Activated T-helper 17 cell treated with anti-CD3 and anti-CD28 coated beads, Interleukin-2, amount 50 U/mL, for 72 hours (primary cell): ENCODE measurements around the gene FAM124A. TPM values are rescaled to one million over a fixed set of nuclear protein-coding genes. Genes with fewer than 3 reads are reported as not detected.
A peak's percentile ranks its signal among the peaks of the same experiment; 100 is the strongest.
"Not testable (repeated sequence)": the region's sequence is repeated elsewhere in the genome, so short reads cannot be mapped to it uniquely, and the experiment has no call there.

Experiments
- ATAC-seq: fragments of 150-1000 bp; cut with Tn5 transposase; replicated peaks from 2 replicates; pipeline ENCODE4 v1.10.0; 2021; ENCODE audit warnings: mild to moderate bottlenecking, moderate library complexity
- H3K27ac Mint-ChIP-seq: one replicate; pipeline ENCODE4 v1.8.0; 2022; ENCODE audit warnings: mixed read lengths
- H3K27me3 Mint-ChIP-seq: one replicate; pipeline ENCODE4 v1.8.0; 2022; ENCODE audit warnings: mixed read lengths
- H3K36me3 Mint-ChIP-seq: one replicate; pipeline ENCODE4 v1.8.0; 2022; ENCODE audit warnings: low read depth, mild to moderate bottlenecking, mixed read lengths
- H3K4me1 Mint-ChIP-seq: one replicate; pipeline ENCODE4 v1.8.0; 2022; ENCODE audit warnings: mixed read lengths
- H3K4me3 Mint-ChIP-seq: one replicate; pipeline ENCODE4 v1.8.0; 2022; ENCODE audit warnings: mild to moderate bottlenecking, mixed read lengths
- H3K9me3 Mint-ChIP-seq: one replicate; pipeline ENCODE4 v1.8.0; 2022; ENCODE audit warnings: mixed read lengths
- total RNA-seq, 2 donors: library from RNA; stranded (reverse); gene quantifications; one replicate each; pipeline ENCODE4 v1.2.3, GENCODE V29; 2022

Gene FAM124A
- total RNA-seq, 2 donors from 2014 or later, result 0.43 to 1.2 TPM

DNA sequence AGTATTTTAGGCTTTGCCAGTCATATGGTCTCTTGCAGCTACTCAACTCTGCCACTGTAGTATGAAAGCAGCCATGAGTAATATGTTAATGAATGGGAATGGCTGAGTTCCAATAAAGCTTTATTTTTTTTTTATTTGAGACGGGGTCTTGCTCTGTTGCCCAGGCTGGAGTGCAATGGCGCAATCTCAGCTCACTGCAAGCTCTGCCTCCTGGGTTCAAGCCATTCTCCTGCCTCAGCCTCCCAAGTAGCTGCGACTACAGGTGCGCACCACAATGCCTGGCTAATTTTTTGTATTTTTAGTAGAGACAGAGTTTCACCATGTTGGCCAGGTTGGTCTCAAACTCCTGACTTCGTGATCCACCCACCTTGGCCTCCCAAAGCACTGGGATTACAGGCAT is 60.7 kb downstream of the FAM124A start:
- H3K9me3 Mint-ChIP-seq, H3K27ac Mint-ChIP-seq, H3K27me3 Mint-ChIP-seq, H3K4me1 Mint-ChIP-seq, H3K36me3 Mint-ChIP-seq, H3K4me3 Mint-ChIP-seq: not testable (repeated sequence)
- peak; percentile 31 for ATAC-seq

DNA sequence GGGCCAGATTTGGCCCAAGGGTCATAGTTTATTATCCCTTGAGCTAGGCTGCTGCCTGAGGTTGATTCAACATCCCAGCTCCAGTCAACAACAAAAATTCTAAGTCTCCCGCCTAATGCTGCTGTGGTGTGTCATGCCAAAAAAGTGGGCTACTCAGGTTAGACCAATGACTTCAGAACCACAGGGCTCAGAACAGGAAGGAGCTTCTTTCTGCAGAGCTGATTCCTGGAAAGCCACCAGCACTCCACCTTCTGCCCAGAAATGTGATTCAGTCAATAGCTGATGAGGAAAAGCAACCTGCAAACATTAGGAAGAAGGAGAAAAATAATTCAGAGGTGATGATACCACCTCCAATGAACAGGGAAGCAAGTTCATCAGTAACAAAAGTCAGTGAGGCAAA is 61.2 kb downstream of the FAM124A start:
- Mint-ChIP-seq H3K36me3 (no peaks in the 10 kb centered on the region), H3K27ac (no peak overlapping the region), H3K27me3 (peaks cover 3% of the 10 kb centered on the region), H3K4me1 (no peaks in the 10 kb centered on the region), H3K9me3 (no peaks in the 10 kb centered on the region), H3K4me3 (no peak overlapping the region)
- peak; percentile 35 for ATAC-seq

DNA sequence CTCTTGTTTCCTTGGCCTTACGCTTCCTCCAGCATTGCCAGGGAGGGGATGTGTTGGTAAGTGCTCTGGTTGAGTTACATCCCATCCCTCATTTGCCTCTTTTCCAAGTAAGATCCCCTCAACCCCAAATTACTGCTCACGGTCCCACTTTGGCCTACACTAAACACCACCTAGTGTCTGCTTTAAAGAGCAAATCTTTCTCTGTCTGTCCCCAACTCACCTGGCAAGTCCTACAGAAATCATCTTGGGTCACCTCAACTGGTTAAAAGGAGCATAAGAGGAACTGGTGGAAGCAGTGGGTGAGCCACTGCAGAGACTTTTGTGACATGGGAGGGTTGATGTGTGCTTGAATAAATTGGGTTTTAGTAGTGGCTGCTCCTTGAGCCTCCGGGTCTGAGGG is 62.1 kb downstream of the FAM124A start:
- Mint-ChIP-seq H3K36me3 (no peaks in the 10 kb centered on the region), H3K27me3 (peaks cover 3% of the 10 kb centered on the region), H3K4me3 (no peak overlapping the region), H3K9me3 (no peaks in the 10 kb centered on the region), H3K27ac (no peak overlapping the region), H3K4me1 (no peaks in the 10 kb centered on the region)
- ATAC-seq, result no peak

DNA sequence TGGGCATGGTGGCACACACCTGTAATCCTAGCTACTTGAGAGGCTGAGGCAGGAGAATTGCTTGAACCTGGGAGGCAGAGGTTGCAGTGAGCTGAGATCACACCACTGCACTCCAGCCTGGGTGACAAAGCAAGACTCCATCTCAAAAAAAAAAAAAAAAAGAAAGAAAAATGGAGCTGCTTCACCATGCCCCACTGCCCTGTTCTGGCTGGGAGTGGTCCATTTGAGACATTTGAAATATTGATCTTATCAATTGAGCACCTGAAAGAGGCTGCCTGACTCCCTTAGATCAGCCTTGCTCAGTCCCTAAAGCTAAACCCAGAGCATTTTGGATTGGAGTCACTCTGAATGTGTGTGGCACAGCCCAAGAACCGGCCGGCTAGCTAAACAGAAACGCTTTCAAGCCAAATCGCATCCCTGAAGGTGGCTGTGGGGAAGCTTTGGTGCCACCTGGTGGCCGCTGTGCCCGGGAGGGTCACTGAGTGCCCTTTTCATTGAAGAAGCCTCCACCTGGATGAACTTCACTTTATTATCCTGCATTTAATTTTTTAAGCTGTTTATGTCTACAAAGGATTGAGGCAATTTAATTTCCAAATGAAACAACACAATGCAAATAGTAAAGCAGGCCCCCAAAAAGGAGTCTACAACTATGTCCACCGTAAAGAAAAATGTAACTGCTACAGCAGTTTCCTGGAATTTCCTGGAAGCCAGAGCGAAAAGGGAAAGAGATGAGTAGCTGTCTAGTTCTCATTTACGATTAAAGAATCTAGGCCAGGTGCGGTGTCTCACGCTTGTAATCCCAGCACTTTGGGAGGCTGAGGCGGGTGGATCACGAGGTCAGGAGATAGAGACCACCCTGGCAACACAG is 64.2 kb downstream of the FAM124A start:
- no peak overlapping the region for H3K4me3 Mint-ChIP-seq
- no peaks in the 10 kb centered on the region for H3K27me3 Mint-ChIP-seq
- H3K36me3 Mint-ChIP-seq, result no peaks in the 10 kb centered on the region
- ATAC-seq, result peak; percentile 85
- no peak overlapping the region for H3K27ac Mint-ChIP-seq
- no peaks in the 10 kb centered on the region for H3K9me3 Mint-ChIP-seq
- no peaks in the 10 kb centered on the region for H3K4me1 Mint-ChIP-seq

DNA sequence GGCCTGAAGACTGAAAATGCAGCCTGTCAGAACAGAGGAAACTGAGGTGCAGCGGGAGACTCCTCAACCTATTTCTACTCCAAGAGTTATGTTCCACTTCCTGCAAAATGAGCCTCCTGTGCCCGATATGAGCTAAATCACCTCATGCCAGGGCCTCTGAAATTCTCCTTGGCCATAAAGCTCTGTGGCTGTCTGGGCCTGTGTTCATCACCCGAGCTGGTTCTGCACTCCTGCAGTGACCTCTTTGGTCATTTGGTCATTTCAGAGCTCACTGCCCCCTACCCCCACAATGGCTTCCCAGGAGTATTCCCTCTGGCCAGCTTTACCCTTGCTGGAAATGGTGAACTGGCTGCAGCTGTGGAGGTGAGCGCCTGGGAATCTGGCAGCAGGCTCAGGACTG is 65.6 kb downstream of the FAM124A start:
- Mint-ChIP-seq H3K27ac (no peak overlapping the region), H3K27me3 (no peaks in the 10 kb centered on the region), H3K36me3 (no peaks in the 10 kb centered on the region), H3K4me1 (no peaks in the 10 kb centered on the region), H3K4me3 (no peak overlapping the region), H3K9me3 (no peaks in the 10 kb centered on the region)
- ATAC-seq, result no peak

DNA sequence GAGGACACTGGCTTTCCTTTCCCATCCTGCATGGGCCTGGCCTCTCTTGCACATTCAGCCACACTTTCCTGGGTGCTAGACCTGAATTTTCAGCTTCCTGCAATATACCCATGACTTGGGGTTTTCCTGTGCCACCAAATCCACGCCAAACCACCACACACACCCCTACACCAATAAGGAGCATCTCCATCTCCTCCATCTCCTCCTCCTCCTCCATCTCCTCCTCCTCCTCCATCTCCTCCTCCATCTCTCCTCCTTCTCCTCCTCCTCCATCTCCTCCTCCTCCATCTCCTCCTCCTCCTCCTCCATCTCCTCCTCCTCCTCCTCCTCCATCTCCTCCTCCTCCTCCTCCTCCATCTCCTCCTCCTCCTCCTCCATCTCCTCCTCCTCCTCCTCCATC is 66.1 kb downstream of the FAM124A start:
- not testable (repeated sequence) for ATAC-seq, H3K27me3 Mint-ChIP-seq, H3K4me3 Mint-ChIP-seq, H3K4me1 Mint-ChIP-seq, H3K9me3 Mint-ChIP-seq, H3K36me3 Mint-ChIP-seq, H3K27ac Mint-ChIP-seq

DNA sequence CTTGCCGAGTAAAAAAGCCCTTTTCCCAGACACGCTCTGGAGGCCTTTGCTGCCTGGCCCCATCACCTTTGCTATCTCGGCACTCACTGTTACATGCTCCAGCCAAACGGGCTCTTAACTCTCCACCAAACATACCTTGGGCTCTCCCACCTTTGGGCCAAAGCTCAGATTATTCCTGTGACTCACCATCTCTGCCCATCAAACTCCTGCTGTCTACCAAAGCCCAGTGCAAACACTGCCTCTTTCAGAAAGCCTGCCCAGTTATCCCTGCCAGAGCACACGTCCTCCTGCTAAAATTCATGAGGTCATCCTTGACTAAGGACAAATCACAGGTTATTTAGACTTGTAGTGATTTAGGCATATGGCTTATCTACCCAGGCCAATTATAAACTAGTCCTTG is 69.1 kb downstream of the FAM124A start:
- H3K36me3 Mint-ChIP-seq, result no peaks in the 10 kb centered on the region
- H3K9me3 Mint-ChIP-seq, result no peaks in the 10 kb centered on the region
- H3K4me1 Mint-ChIP-seq, result no peaks in the 10 kb centered on the region
- peaks cover 7% of the 10 kb centered on the region for H3K27me3 Mint-ChIP-seq
- no peak overlapping the region for H3K4me3 Mint-ChIP-seq
- H3K27ac Mint-ChIP-seq, result no peak overlapping the region
- ATAC-seq, result no peak

DNA sequence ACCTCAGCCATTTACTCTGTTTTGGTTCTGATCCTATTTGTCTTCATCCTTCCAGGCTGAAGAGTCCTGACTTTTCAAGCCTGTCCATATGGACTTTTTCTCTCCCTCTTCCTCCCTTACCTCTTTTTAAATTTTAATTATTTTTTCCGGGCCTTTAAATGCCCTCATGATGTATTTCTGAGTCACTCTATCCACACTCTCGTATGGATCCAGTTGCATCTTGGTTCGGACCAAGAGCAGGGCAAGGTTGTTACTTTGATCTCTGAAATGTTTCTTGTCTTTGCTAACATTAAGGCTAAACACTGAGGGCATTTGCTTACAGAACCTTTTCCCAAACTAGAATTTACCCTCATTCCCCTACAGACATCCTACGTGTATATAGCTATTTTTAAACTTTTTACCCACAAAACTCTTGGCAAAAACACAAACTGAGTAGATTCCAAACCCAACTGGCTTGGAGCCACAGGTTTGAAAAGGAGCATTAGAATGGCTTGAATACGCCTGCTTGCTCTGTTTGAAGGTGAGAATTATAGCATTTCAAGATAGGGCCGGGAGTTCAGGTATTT is 69.9 kb downstream of the FAM124A start:
- H3K27ac Mint-ChIP-seq, result no peak overlapping the region
- no peak overlapping the region for H3K4me3 Mint-ChIP-seq
- H3K27me3 Mint-ChIP-seq, result peaks cover 7% of the 10 kb centered on the region
- H3K9me3 Mint-ChIP-seq, result no peaks in the 10 kb centered on the region
- ATAC-seq, result no peak
- no peaks in the 10 kb centered on the region for H3K36me3 Mint-ChIP-seq
- no peaks in the 10 kb centered on the region for H3K4me1 Mint-ChIP-seq

DNA sequence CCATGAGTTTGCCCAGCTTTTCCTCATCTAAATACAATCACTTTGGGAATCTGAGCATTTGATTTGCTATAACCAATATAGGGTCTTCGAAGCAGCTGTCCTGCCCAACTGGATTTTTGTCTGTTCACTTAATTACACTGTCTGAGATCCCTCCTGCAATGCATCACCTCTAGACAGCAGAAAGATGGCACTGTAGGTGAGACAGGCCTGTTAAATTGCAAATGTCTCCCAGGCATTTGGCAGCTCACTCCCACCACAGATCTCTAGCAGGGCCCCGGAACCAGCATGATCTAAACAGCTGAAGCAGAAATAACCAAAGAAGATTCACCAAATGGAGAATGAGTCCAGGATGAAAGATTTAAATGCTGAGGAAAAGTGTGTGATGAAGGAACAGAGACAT is 75.4 kb downstream of the FAM124A start:
- H3K4me1 Mint-ChIP-seq, result no peaks in the 10 kb centered on the region
- H3K4me3 Mint-ChIP-seq, result no peak overlapping the region
- no peaks in the 10 kb centered on the region for H3K9me3 Mint-ChIP-seq
- H3K27me3 Mint-ChIP-seq, result peaks cover 15% of the 10 kb centered on the region
- H3K36me3 Mint-ChIP-seq, result no peaks in the 10 kb centered on the region
- H3K27ac Mint-ChIP-seq, result no peak overlapping the region
- no peak for ATAC-seq

DNA sequence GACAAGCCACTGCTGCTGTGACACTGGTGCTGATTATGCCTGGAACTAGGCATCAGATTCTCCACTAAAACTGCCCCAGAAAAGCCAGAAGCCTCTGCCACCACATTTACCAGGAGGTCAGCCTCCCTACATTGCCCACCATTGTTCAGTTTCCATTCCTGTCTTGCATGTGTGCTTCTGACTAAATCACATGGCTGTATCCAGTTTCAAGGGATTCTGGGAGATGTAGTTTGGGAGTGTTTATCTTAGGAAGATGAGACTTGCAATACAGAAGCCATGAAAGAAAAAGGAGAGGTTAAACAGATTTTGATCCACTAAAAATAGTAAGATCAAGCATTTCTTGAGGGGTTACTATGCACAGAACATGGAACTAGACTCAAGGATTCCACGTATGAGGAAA is 76.6 kb downstream of the FAM124A start:
- Mint-ChIP-seq H3K36me3 (no peaks in the 10 kb centered on the region), H3K4me3 (no peak overlapping the region), H3K27ac (no peak overlapping the region), H3K27me3 (peaks cover 12% of the 10 kb centered on the region), H3K4me1 (no peaks in the 10 kb centered on the region), H3K9me3 (no peaks in the 10 kb centered on the region)
- no peak for ATAC-seq

DNA sequence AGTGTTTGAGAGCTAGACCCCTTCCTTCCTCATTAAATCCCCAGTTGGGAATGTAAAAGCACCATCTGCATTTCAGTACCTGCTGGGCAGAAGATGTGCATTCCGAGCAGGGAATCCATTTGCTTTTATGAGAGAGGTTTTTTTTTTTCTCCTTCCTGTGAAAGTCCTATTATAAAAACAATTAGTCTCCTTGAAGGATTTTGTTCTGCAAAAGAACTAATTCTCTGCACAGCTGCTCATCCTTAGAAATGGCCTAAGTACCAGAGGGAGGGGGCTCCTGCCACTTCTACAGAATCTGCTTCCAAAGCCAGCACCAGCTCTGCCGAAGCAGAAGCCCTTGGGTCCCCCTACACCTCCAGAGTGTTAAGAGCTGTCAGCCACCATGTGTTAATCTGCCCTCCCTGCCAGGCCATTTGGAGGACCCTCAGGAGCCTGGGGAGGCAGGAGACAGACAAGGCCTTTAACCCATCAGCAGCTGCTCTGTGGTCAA is 80.9 kb downstream of the FAM124A start:
- no peak overlapping the region for H3K27ac Mint-ChIP-seq
- H3K4me3 Mint-ChIP-seq, result no peak overlapping the region
- peaks cover 11% of the 10 kb centered on the region for H3K27me3 Mint-ChIP-seq
- no peak for ATAC-seq
- H3K36me3 Mint-ChIP-seq, result no peaks in the 10 kb centered on the region
- no peaks in the 10 kb centered on the region for H3K9me3 Mint-ChIP-seq
- H3K4me1 Mint-ChIP-seq, result no peaks in the 10 kb centered on the region

DNA sequence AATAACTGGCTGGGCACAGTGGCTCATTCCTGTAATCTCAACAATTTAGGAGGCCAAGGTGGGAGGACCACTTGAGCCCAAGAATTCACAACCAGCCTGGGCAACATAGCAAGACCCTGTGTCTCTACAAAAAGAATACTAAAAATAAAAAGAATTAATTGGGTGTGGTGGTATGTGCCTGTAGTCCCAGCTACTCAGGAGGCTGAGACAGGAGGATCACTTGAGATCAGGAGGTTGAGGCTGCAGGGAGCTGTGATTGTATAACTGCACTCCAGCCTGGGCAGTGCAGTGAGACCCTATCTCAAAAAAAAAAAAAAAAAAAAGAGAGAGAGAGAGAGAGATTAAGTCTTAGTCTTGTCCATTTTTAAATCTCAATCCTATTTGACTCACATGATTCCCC is 81.7 kb downstream of the FAM124A start:
- H3K27ac Mint-ChIP-seq, result no peak overlapping the region
- H3K9me3 Mint-ChIP-seq, result no peaks in the 10 kb centered on the region
- peaks cover 13% of the 10 kb centered on the region for H3K27me3 Mint-ChIP-seq
- no peaks in the 10 kb centered on the region for H3K36me3 Mint-ChIP-seq
- no peak overlapping the region for H3K4me3 Mint-ChIP-seq
- no peak for ATAC-seq
- no peaks in the 10 kb centered on the region for H3K4me1 Mint-ChIP-seq

DNA sequence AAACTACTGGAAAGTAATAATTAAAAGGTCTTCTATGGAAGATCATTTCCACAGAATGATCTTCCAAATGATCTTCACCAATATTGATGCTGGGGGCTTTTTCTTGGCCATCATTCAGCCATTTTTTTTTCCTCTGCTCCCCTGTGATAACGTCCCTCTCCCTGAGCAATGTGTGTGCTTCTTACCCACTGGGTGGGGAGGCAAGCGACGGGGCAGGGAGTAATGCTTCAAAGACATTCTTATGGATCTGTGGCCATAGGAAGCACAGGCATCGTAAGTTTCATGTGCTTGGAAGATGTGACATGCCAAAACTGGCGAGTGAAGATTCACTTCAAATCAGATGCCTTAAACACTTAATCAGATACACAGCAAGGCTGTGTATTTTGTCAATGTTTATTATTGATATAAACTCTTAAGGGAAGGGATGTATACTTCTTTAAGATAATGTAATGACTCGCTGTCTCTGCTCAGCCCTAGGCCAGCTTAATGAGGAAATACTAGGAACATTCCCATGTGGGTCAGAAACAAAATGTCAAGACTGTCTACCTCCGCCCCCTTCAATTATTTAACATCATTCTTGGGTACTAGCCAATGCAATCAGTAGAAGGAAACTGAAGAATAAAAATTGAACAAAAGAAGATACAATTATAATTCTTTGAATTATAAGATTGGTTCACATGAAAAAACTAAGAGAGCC is 83.2 kb downstream of the FAM124A start:
- no peak for ATAC-seq
- H3K4me3 Mint-ChIP-seq, result no peak overlapping the region
- H3K36me3 Mint-ChIP-seq, result no peaks in the 10 kb centered on the region
- H3K9me3 Mint-ChIP-seq, result no peaks in the 10 kb centered on the region
- peaks cover 6% of the 10 kb centered on the region for H3K27me3 Mint-ChIP-seq
- no peak overlapping the region for H3K27ac Mint-ChIP-seq
- H3K4me1 Mint-ChIP-seq, result no peaks in the 10 kb centered on the region

DNA sequence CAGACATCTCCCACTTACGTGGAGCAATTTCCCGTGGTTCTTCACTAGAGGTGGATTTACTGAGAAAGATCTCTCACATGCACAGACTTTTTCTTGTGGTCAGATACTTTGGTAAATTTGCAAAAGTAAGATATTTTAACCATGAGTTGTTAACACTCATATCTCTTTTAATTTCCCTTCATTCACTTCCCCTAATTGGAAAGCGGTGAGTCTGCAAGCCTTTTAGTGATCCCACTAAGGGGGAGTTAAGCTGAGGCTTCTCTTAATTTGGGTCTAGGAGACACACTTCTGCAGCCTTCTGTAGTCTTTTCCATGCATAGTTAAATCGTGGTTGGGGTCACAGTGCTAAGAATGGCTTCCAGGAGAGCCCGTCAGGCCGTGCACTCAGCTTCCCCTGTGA is 86.6 kb downstream of the FAM124A start:
- no peak for ATAC-seq
- H3K27me3 Mint-ChIP-seq, result peaks cover 9% of the 10 kb centered on the region
- no peaks in the 10 kb centered on the region for H3K4me1 Mint-ChIP-seq
- H3K9me3 Mint-ChIP-seq, result no peaks in the 10 kb centered on the region
- H3K36me3 Mint-ChIP-seq, result no peaks in the 10 kb centered on the region
- H3K27ac Mint-ChIP-seq, result no peak overlapping the region
- H3K4me3 Mint-ChIP-seq, result no peak overlapping the region

DNA sequence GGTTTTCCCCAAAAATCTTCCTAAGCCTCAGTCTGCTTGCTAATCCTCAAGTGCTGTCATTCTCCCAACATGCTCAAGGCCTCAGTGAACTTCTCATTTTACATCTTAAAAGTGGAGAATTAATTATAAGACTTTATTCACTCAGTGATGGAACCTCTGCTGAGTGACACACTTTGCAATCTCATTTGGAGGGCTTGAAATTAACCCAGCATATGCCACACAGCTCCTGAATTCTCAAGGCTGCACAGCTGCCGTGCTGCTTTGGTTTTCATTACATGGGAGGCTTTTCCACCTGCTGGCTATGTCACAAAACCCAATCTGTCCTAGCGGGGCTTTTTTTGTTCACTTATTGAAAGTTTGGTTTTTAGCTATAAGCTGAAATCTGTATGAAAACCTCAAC is 89.0 kb downstream of the FAM124A start:
- Mint-ChIP-seq H3K36me3 (no peaks in the 10 kb centered on the region), H3K9me3 (no peaks in the 10 kb centered on the region), H3K27me3 (peaks cover 9% of the 10 kb centered on the region), H3K4me3 (no peak overlapping the region), H3K4me1 (no peaks in the 10 kb centered on the region), H3K27ac (no peak overlapping the region)
- no peak for ATAC-seq
